ENCODE measurements around the gene DLG5. TPM values are rescaled to one million over a fixed set of nuclear protein-coding genes. Genes with fewer than 3 reads are reported as not detected.

DLG5 gene
- total and polyA plus RNA-seq, 4 donors: 10.0 to 70.6 (median 35.4) TPM

GRCh38 chr10:77969114-77969513 is 42.6 kb upstream of the DLG5 start:
- ATAC-seq (ENCODE audit: low FRiP score) (no peak), DNase-seq (no peak)
- Histone ChIP-seq H3K36me3 (ENCODE audit: control insufficient read depth in 1 of 2, insufficient read depth in 2 of 2, low read length in 1 of 2) (no peaks in the 10 kb centered on the region), H3K9me3 (ENCODE audit: control insufficient read depth, low read length) (no peaks in the 10 kb centered on the region), H3K4me3 (ENCODE audit: low read length in 2 of 2) (no peak overlapping the region), H3K27me3 (ENCODE audit: control insufficient read depth in 1 of 2, insufficient read depth in 2 of 2, low read length in 1 of 2) (no peaks in the 10 kb centered on the region), H3K4me1 (ENCODE audit: control insufficient read depth in 1 of 2, insufficient read depth in 2 of 2, low read length in 2 of 2) (no peaks in the 10 kb centered on the region), H3K27ac (ENCODE audit: low read depth in 1 of 2, low read length in 2 of 2) (peak overlapping the region in 1 of 2 donors; percentile 20)
- WGBS, 2 donors: 15 to 21% methylated on average over 4 of the region's 4 CpGs
- intact Hi-C loops (cut with DNase I): loop anchor here in 1 of 2 donors (5.0 kb wide), 1 partner anchor 42 kb away; the partner anchor contains the start of gene DLG5

DNA sequence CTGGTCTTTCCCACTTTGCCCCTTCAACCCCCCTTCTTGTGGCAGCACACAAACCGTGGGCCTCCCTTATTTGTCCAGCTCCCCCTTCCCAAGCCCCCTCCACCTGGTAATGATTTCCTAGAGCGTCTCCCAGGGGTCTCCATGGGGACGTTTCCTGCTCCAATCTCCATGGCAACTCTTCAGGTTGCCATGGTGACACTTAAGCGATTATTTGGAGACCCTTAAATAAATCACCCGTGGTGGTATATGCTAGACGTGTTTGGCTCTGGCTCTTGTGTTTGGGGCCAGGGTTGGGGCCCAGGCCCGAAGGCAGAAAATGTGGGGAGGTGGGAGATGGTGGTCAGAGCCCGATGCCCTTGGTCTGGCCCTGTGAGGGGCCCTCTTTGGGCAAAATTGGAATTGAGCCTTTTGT is 41.1 kb upstream of the DLG5 start:
- H3K27me3 ChIP-seq (ENCODE audit: control insufficient read depth in 1 of 2, insufficient read depth in 2 of 2, low read length in 1 of 2): no peaks in the 10 kb centered on the region
- ATAC-seq (ENCODE audit: low FRiP score) (no peak), DNase-seq (no peak)
- H3K4me3 ChIP-seq (ENCODE audit: low read length in 2 of 2): no peak overlapping the region
- WGBS, 2 donors: 42 to 57% methylated on average over 8 of the region's 8 CpGs
- no peaks in the 10 kb centered on the region for H3K36me3 ChIP-seq (ENCODE audit: control insufficient read depth in 1 of 2, insufficient read depth in 2 of 2, low read length in 1 of 2)
- H3K27ac ChIP-seq (ENCODE audit: low read depth in 1 of 2, low read length in 2 of 2): no peak overlapping the region
- H3K4me1 ChIP-seq (ENCODE audit: control insufficient read depth in 1 of 2, insufficient read depth in 2 of 2, low read length in 2 of 2): no peaks in the 10 kb centered on the region
- H3K9me3 ChIP-seq (ENCODE audit: control insufficient read depth, low read length): no peaks in the 10 kb centered on the region
- intact Hi-C loops (cut with DNase I): loop anchor here in 1 of 2 donors (5.0 kb wide), 1 partner anchor 40 kb away; the partner anchor contains the start of gene DLG5

DNA sequence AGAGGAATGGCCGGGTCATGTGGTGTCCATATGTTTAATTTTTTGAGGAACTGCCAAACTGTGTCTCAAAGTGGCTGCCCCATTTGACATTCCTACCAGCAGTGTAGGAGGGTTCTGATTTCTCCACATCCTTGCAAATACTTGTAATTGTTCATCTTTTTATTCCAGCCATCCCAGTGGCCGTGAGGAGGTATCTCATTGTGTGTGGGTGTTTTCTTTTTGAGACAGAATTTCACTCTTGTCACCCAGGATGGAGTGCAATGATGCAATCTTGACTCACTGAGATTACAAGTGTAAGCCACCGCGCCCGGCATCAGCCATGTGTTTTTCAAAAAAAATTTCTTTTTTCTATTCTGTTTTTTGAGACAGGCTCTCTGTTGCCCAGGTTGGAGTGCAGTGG is 38.7 kb upstream of the DLG5 start:
- WGBS, 2 donors: 80 to 83% methylated on average over 5 of the region's 5 CpGs

GRCh38 chr10:77964811-77965210 is 38.3 kb upstream of the DLG5 start:
- H3K27ac ChIP-seq (ENCODE audit: low read depth in 1 of 2, low read length in 2 of 2): no peak overlapping the region
- no peaks in the 10 kb centered on the region for H3K27me3 ChIP-seq (ENCODE audit: control insufficient read depth in 1 of 2, insufficient read depth in 2 of 2, low read length in 1 of 2)
- DNase-seq: no peak
- no peak overlapping the region for H3K4me3 ChIP-seq (ENCODE audit: low read length in 2 of 2)
- H3K36me3 ChIP-seq (ENCODE audit: control insufficient read depth in 1 of 2, insufficient read depth in 2 of 2, low read length in 1 of 2): no peaks in the 10 kb centered on the region
- 96 to 97% methylated on average over 1 of the region's 1 CpG for WGBS, 2 donors
- H3K4me1 ChIP-seq (ENCODE audit: control insufficient read depth in 1 of 2, insufficient read depth in 2 of 2, low read length in 2 of 2): no peaks in the 10 kb centered on the region
- intact Hi-C loops (cut with DNase I): loop anchor here in 1 of 2 donors (5.0 kb wide), 1 partner anchor 38 kb away; the partner anchor contains the start of gene DLG5
- H3K9me3 ChIP-seq (ENCODE audit: control insufficient read depth, low read length): no peaks in the 10 kb centered on the region
- no peak for ATAC-seq (ENCODE audit: low FRiP score)

More for the DNA sequence above, 38.7 kb upstream of the DLG5 start:
- ATAC-seq (ENCODE audit: low FRiP score) (no peak), DNase-seq (peak in 1 of 2 donors; percentile 3)
- Histone ChIP-seq H3K27ac (ENCODE audit: low read depth in 1 of 2, low read length in 2 of 2) (no peak overlapping the region), H3K9me3 (ENCODE audit: control insufficient read depth, low read length) (no peaks in the 10 kb centered on the region), H3K4me1 (ENCODE audit: control insufficient read depth in 1 of 2, insufficient read depth in 2 of 2, low read length in 2 of 2) (no peaks in the 10 kb centered on the region), H3K27me3 (ENCODE audit: control insufficient read depth in 1 of 2, insufficient read depth in 2 of 2, low read length in 1 of 2) (no peaks in the 10 kb centered on the region), H3K4me3 (ENCODE audit: low read length in 2 of 2) (no peak overlapping the region), H3K36me3 (ENCODE audit: control insufficient read depth in 1 of 2, insufficient read depth in 2 of 2, low read length in 1 of 2) (no peaks in the 10 kb centered on the region)
- intact Hi-C loops (cut with DNase I): loop anchor here in 1 of 2 donors (5.0 kb wide), 1 partner anchor 38 kb away; the partner anchor contains the start of gene DLG5

DNA sequence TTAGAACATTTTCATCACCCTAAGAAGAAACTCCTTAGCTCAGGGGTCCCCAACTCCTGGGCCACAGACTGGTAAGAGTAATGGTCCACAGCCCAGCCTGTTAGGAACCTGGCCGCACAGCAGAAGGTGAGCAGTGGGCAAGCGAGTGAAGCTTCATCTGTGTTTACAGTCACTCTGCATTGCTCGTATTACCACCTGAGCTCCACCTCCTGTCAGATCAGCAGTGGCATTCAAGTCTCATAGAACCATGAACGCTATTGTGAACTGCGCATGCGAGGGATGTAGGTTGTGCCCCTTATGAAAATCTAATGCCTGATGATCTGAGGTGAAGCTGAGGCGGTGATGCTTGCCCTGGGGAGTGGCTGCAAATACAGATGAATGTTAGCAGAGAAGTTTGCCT is 37.3 kb upstream of the DLG5 start:
- ATAC-seq (ENCODE audit: low FRiP score): no peak
- intact Hi-C loops (cut with DNase I): no loop called here
- 98 to 99% methylated on average over 7 of the region's 7 CpGs for WGBS, 2 donors

DNA sequence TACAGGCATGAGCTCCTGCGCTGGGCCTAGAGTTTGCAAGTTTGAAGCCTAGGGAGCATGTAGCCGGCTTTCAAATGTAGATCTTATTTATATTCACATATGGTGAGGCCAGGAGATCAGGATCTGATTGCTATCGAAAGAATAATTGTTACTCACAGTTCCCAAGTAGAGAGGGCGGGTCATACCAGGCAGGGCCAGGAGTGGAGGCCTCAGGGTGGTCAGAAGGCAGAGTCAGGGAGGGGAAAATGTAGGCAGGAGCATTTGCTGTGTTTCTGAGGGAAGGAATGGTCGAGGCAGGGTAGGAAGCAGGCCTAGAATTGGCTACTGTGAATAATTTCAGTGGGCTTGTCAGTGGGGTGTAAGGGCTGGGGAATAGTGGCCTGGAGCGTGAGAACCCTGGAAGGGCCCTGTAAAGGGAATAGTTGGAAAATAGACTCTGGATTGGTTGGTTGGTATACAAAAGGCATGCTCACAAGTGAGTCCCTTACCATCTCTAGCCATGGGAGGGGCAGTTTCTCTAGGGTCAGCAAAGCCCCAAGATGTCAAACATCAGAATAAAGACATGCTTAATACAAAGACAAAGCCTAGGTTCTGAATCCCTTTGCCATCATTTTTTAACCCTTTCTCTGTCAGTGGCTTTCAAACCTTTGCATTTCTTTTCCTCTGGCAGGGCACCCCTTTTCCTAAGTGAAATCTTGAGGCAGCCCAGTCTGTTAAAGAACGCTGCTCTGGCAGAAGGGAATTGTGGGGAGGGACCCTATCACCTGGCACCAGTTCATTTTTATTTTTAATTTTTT is 36.0 kb upstream of the DLG5 start:
- Histone ChIP-seq H3K4me3 (ENCODE audit: low read length in 2 of 2) (no peak overlapping the region), H3K27ac (ENCODE audit: low read depth in 1 of 2, low read length in 2 of 2) (no peak overlapping the region), H3K4me1 (ENCODE audit: control insufficient read depth in 1 of 2, insufficient read depth in 2 of 2, low read length in 2 of 2) (no peaks in the 10 kb centered on the region), H3K36me3 (ENCODE audit: control insufficient read depth in 1 of 2, insufficient read depth in 2 of 2, low read length in 1 of 2) (no peaks in the 10 kb centered on the region), H3K27me3 (ENCODE audit: control insufficient read depth in 1 of 2, insufficient read depth in 2 of 2, low read length in 1 of 2) (no peaks in the 10 kb centered on the region), H3K9me3 (ENCODE audit: control insufficient read depth, low read length) (no peaks in the 10 kb centered on the region)
- DNase-seq (peak in 1 of 2 donors; percentile 5), ATAC-seq (ENCODE audit: low FRiP score) (no peak)
- 84 to 95% methylated on average over 7 of the region's 7 CpGs for WGBS, 2 donors
- intact Hi-C loops (cut with DNase I): no loop called here

More for the DNA sequence above, 37.3 kb upstream of the DLG5 start:
- Histone ChIP-seq H3K36me3 (ENCODE audit: control insufficient read depth in 1 of 2, insufficient read depth in 2 of 2, low read length in 1 of 2) (no peaks in the 10 kb centered on the region), H3K4me1 (ENCODE audit: control insufficient read depth in 1 of 2, insufficient read depth in 2 of 2, low read length in 2 of 2) (no peaks in the 10 kb centered on the region), H3K9me3 (ENCODE audit: control insufficient read depth, low read length) (no peaks in the 10 kb centered on the region), H3K27ac (ENCODE audit: low read depth in 1 of 2, low read length in 2 of 2) (no peak overlapping the region), H3K27me3 (ENCODE audit: control insufficient read depth in 1 of 2, insufficient read depth in 2 of 2, low read length in 1 of 2) (no peaks in the 10 kb centered on the region), H3K4me3 (ENCODE audit: low read length in 2 of 2) (no peak overlapping the region)
- peak in 1 of 2 donors; percentile 8 for DNase-seq

DNA sequence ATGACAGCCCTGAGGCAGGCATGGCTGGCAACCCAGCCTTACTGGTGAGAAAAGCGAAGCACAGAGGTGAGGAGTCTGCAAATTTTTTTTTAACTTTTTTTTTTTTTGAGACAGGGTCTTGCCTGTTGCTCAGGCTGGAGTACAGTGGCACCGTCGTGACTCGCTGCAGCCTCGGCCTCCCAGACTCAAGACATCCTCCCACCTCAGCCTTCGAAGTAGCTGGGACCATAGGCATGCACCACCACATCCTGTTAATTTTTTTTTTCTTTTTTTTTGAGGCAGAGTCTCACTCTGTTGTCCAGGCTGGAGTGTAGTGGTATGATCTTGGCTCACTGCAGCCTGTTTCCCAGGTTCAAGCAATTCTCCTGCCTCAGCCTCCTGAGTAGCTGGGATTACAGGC is 35.1 kb upstream of the DLG5 start:
- Histone ChIP-seq H3K4me3 (ENCODE audit: low read length in 2 of 2) (no peak overlapping the region), H3K27ac (ENCODE audit: low read depth in 1 of 2, low read length in 2 of 2) (no peak overlapping the region), H3K9me3 (ENCODE audit: control insufficient read depth, low read length) (no peaks in the 10 kb centered on the region), H3K4me1 (ENCODE audit: control insufficient read depth in 1 of 2, insufficient read depth in 2 of 2, low read length in 2 of 2) (no peaks in the 10 kb centered on the region), H3K36me3 (ENCODE audit: control insufficient read depth in 1 of 2, insufficient read depth in 2 of 2, low read length in 1 of 2) (no peaks in the 10 kb centered on the region), H3K27me3 (ENCODE audit: control insufficient read depth in 1 of 2, insufficient read depth in 2 of 2, low read length in 1 of 2) (no peaks in the 10 kb centered on the region)
- 96 to 97% methylated on average over 6 of the region's 6 CpGs for WGBS, 2 donors
- ATAC-seq (ENCODE audit: low FRiP score) (no peak), DNase-seq (peak in 1 of 2 donors; percentile 16)
- intact Hi-C loops (cut with DNase I): no loop called here

- WGBS, 2 donors: 95 to 97% methylated on average over 6 of the region's 6 CpGs
- ATAC-seq (ENCODE audit: low FRiP score): no peak
- no peak for DNase-seq
- Histone ChIP-seq H3K9me3 (ENCODE audit: control insufficient read depth, low read length) (no peaks in the 10 kb centered on the region), H3K4me3 (ENCODE audit: low read length in 2 of 2) (no peak overlapping the region), H3K27me3 (ENCODE audit: control insufficient read depth in 1 of 2, insufficient read depth in 2 of 2, low read length in 1 of 2) (no peaks in the 10 kb centered on the region), H3K4me1 (ENCODE audit: control insufficient read depth in 1 of 2, insufficient read depth in 2 of 2, low read length in 2 of 2) (no peaks in the 10 kb centered on the region), H3K27ac (ENCODE audit: low read depth in 1 of 2, low read length in 2 of 2) (no peak overlapping the region), H3K36me3 (ENCODE audit: control insufficient read depth in 1 of 2, insufficient read depth in 2 of 2, low read length in 1 of 2) (no peaks in the 10 kb centered on the region)
- intact Hi-C loops (cut with DNase I): no loop called here
Measured at GRCh38 chr10:77960829-77961329, 34.3 kb upstream of the DLG5 start.
